ENCODE results near the gene TBCD.

TBCD gene

DNA sequence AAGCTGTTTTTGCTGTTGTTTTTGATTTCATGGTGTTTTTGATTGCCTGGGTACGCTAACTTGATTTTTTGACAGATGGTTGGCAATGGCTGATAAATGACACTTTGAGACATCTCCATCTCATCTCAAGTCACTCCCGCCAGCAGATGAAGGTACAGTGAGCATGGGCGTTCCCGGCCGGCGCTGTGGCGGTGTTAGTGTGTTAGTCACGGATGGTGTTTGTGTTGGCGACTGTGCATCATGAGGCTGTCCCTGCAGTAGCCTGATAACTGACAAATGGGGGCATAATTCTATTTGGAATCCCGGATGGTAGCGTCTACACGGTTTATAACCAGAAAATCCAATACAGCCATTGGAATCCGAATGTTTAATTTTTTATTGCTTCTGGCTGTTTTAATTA lies 169.6 kb downstream of the TBCD start:
- H3K9me3 ChIP-seq, result no peaks in the 10 kb centered on the region
- H3K36me3 ChIP-seq, result peaks cover 71% of the 10 kb centered on the region
- no peaks in the 10 kb centered on the region for H3K27me3 ChIP-seq
- H3K9ac ChIP-seq, result no peak overlapping the region
- no peak overlapping the region for H3K4me2 ChIP-seq
- H3K27ac ChIP-seq, result no peak overlapping the region
- peaks cover 72% of the 10 kb centered on the region for H3K4me1 ChIP-seq
- H4K20me1 ChIP-seq, result peaks cover 53% of the 10 kb centered on the region
- TF ChIP-seq Cebpa-rat (IDR thresholded peaks at IDR 0.05), result no peak
- no peak overlapping the region for H3K4me3 ChIP-seq

DNA sequence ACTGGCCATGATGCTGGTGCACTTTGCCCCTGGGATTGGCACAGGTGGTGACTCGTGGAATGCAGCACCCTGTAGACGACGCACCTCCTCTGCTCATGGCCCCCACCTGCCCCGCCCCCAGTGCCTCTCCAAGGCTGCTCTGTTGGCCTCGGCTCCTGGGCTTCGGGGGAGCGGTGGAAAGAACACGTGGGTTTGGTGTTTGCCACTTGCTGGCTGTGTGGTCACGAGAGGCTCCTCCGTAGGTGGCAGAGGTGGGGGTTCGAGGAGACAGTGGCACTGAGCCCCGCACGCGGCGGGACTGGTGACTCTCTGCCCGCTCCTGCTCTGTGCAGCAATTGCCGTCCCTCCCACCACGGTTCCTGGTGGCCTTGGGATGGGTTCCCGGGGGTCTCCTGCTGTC lies 170.8 kb downstream of the TBCD start:
- no peak overlapping the region for H3K4me3 ChIP-seq
- H3K27ac ChIP-seq, result peak overlapping the region; percentile 73; the same call in 1 of the 2 replicates
- no peak overlapping the region for H3K9ac ChIP-seq
- H3K9me3 ChIP-seq, result no peaks in the 10 kb centered on the region
- TF ChIP-seq Cebpa-rat (IDR thresholded peaks at IDR 0.05), result no peak
- peaks cover 71% of the 10 kb centered on the region for H3K4me1 ChIP-seq
- H4K20me1 ChIP-seq, result peaks cover 44% of the 10 kb centered on the region
- peak overlapping the region; percentile 83 for H3K4me2 ChIP-seq
- no peaks in the 10 kb centered on the region for H3K27me3 ChIP-seq
- peaks cover 83% of the 10 kb centered on the region for H3K36me3 ChIP-seq

DNA sequence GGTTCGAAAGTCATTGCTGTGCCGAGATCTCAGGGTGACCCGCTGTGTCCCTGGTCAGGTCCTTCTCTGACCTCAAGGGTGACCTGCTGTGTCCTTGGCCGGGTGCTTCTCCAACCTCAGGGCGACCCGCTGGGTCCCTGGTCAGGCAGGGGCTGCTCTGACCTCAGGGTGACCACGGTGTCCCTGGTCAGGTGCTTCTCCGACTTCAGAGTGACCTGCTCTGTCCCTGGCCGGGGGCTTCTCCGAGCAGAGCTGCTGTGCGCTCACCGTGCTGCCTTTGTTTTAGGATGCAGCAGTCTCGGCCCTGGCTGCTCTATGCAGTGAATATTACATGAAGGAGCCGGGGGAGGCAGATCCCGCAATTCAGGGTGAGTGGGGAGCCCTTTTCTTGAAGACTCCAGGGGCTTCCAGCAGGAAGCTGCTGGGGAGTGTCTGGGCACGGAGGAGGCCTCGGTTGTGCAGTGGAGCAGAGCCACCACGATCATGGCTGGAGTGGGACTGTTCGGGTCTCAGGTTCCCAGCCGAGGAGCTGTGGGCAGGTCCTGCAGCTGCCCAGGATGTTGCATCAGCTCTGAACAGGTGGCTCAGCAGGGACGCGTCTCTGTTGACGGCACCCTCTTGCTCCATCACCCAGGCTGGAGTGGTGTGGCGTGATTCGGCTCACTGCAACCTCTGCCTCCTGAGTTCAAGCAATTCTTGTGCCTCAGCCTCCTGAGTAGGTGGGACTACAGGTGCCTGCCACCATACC lies 171.7 kb downstream of the TBCD start:
- H3K4me2 ChIP-seq, result peak overlapping the region; percentile 83
- TF ChIP-seq Cebpa-rat (IDR thresholded peaks at IDR 0.05), result peak; percentile 76
- H3K36me3 ChIP-seq, result peaks cover 86% of the 10 kb centered on the region
- peak overlapping the region; percentile 56 for H3K9ac ChIP-seq
- peaks cover 36% of the 10 kb centered on the region for H4K20me1 ChIP-seq
- no peaks in the 10 kb centered on the region for H3K9me3 ChIP-seq
- H3K27ac ChIP-seq, result peak overlapping the region; percentile 73
- no peaks in the 10 kb centered on the region for H3K27me3 ChIP-seq
- no peak overlapping the region for H3K4me3 ChIP-seq
- peaks cover 63% of the 10 kb centered on the region for H3K4me1 ChIP-seq

DNA sequence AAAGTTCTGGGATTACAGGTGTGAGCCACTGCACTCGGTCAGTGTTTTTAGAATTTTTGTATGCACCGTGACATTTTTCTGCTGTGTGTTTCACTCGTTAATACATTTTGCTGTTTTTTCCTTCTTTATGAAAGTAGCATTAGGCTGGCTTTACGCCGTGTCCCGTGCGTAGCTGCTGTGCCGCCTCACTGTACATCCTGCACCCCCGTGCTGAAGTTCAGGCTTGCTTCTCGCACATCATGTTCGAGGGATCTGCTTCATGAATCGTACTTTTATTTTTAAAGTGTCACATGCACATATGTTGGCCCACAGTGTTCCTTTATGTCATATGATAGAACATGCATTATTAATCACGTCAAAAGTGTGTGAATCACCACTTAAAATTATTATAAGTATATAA lies 172.3 kb downstream of the TBCD start:
- Histone ChIP-seq H3K4me3 (no peak overlapping the region), H3K9ac (no peak overlapping the region), H3K27me3 (no peaks in the 10 kb centered on the region), H4K20me1 (peaks cover 36% of the 10 kb centered on the region), H3K36me3 (peaks cover 88% of the 10 kb centered on the region), H3K9me3 (no peaks in the 10 kb centered on the region), H3K27ac (peak overlapping the region; percentile 73), H3K4me1 (peaks cover 60% of the 10 kb centered on the region), H3K4me2 (peak overlapping the region; percentile 83)
- TF ChIP-seq Cebpa-rat (IDR thresholded peaks at IDR 0.05), result no peak

DNA sequence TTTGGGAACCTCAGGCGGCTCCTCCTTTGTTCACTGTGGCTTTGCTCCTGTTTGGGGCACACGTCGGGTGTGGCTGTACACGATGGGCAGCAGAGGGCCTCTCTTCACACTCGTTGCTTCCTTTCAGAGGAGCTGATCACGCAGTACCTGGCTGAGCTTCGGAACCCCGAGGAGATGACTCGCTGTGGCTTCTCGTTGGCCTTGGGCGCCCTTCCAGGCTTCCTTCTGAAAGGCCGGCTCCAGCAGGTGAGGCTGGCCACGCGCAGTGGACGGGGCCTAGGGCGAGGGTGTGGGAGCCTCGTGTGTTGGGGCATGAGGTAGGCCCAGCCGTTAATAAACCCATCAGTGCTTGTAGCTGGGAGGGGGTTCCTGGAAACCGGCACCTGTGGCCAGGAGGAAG lies 172.9 kb downstream of the TBCD start:
- Histone ChIP-seq H3K27ac (peak overlapping the region; percentile 47; the same call in 1 of the 2 replicates), H3K4me1 (peaks cover 60% of the 10 kb centered on the region), H3K4me3 (no peak overlapping the region), H3K9me3 (no peaks in the 10 kb centered on the region), H3K36me3 (peaks cover 88% of the 10 kb centered on the region), H3K4me2 (0 out of 2 replicates have a peak overlapping the region, but pooled peaks have one; percentile 7), H3K9ac (0 out of 2 replicates have a peak overlapping the region, but pooled peaks have one; percentile 27), H3K27me3 (no peaks in the 10 kb centered on the region), H4K20me1 (peaks cover 32% of the 10 kb centered on the region)
- no peak for TF ChIP-seq Cebpa-rat (IDR thresholded peaks at IDR 0.05)

DNA sequence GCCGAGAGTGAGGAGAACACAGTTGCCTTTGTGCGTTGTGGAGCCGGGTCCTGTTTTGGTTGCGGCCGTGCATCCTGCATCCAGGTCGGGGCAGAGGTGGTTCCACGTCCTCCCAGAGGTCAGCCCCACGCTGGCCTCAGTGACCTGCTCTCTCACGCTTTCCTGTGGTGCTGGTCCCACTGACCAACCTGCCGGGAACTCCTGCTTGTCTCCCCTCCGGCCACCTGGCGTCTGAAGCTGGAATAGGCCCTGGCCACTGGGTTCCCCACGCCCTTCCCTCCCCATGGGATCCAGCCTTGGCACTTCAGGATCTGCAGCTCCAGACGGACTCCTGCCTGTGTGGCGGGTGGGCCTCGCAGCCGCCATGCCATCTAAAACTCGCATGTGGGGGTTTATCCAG lies 173.5 kb downstream of the TBCD start:
- peaks cover 60% of the 10 kb centered on the region for H3K4me1 ChIP-seq
- H3K4me3 ChIP-seq, result no peak overlapping the region
- TF ChIP-seq Cebpa-rat (IDR thresholded peaks at IDR 0.05), result no peak
- peaks cover 27% of the 10 kb centered on the region for H4K20me1 ChIP-seq
- H3K9ac ChIP-seq, result 0 out of 2 replicates have a peak overlapping the region, but pooled peaks have one; percentile 27
- H3K4me2 ChIP-seq, result 0 out of 2 replicates have a peak overlapping the region, but pooled peaks have one; percentile 7
- H3K36me3 ChIP-seq, result peaks cover 88% of the 10 kb centered on the region
- H3K27me3 ChIP-seq, result no peaks in the 10 kb centered on the region
- no peaks in the 10 kb centered on the region for H3K9me3 ChIP-seq
- H3K27ac ChIP-seq, result 0 out of 2 replicates have a peak overlapping the region, but pooled peaks have one; percentile 47

DNA sequence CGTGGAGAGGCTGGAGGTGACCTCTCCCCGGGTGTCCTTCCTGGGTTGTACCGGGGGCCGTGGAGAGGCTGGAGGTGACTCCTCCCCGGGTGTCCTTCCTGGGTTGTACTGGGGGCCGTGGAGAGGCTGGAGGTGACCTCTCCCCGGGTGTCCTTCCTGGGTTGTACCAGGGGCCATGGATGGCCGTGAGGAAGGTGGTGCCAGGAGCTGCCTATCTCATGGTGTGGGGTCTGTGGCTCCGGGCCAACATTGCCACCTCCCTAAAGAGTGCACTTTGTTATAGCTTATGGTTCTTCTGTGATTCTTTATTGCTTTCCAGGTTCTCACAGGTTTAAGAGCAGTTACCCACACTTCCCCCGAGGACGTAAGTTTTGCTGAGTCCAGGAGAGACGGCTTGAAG lies 174.2 kb downstream of the TBCD start:
- Histone ChIP-seq H3K9me3 (no peaks in the 10 kb centered on the region), H3K27ac (0 out of 2 replicates have a peak overlapping the region, but pooled peaks have one; percentile 18), H3K4me2 (peak overlapping the region; percentile 55), H3K4me1 (peaks cover 60% of the 10 kb centered on the region), H3K4me3 (no peak overlapping the region), H3K9ac (no peak overlapping the region), H3K36me3 (peaks cover 90% of the 10 kb centered on the region), H4K20me1 (peaks cover 27% of the 10 kb centered on the region), H3K27me3 (no peaks in the 10 kb centered on the region)
- no peak for TF ChIP-seq Cebpa-rat (IDR thresholded peaks at IDR 0.05)

DNA sequence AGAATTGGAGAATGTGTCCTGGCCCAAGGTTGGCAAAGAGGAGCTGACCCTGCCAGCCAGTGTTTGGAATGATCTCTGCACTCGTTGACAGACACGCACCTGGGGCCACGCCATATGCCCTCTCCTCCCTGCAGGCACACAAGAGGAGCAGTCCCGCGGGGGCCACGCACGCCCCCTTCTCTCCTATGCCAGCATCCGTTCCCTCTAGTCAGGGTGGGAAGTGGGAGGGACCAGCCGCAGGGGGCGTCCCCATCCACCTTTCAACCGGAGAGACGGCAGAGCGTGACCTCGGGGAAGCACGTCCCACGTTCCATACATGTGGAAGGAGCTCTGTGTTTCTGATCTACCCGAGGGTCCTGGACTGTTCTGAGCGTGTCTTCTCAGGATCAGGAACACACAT lies 174.9 kb downstream of the TBCD start:
- Histone ChIP-seq H3K4me3 (no peak overlapping the region), H3K9ac (no peak overlapping the region), H3K36me3 (peaks cover 90% of the 10 kb centered on the region), H3K27me3 (no peaks in the 10 kb centered on the region), H4K20me1 (peaks cover 32% of the 10 kb centered on the region), H3K4me1 (peaks cover 58% of the 10 kb centered on the region), H3K27ac (no peak overlapping the region), H3K9me3 (no peaks in the 10 kb centered on the region), H3K4me2 (peak overlapping the region; percentile 55)
- no peak for TF ChIP-seq Cebpa-rat (IDR thresholded peaks at IDR 0.05)

DNA sequence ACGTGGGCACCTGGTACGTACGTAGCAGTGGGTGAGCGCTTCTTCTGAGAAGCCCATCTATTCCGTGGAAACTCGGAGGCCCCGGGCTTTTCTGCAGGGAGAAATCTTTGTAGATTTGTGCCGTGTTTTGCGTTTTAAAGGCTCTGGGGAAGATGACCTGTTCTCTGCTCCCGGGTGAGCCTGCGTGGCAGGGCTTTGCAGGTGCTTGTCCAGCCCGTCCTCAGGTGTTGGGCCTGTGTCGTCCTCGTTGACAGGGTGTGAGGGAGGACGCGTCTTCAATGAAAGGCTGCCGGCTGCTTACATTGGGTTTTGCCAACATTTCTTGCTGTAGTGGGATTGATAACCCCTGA lies 175.4 kb downstream of the TBCD start:
- H3K9me3 ChIP-seq, result no peaks in the 10 kb centered on the region
- peaks cover 90% of the 10 kb centered on the region for H3K36me3 ChIP-seq
- no peak overlapping the region for H3K4me2 ChIP-seq
- 0 out of 2 replicates have a peak overlapping the region, but pooled peaks have one; percentile 0 for H3K27ac ChIP-seq
- TF ChIP-seq Cebpa-rat (IDR thresholded peaks at IDR 0.05), result no peak
- no peak overlapping the region for H3K9ac ChIP-seq
- peaks cover 37% of the 10 kb centered on the region for H4K20me1 ChIP-seq
- peaks cover 53% of the 10 kb centered on the region for H3K4me1 ChIP-seq
- no peaks in the 10 kb centered on the region for H3K27me3 ChIP-seq
- no peak overlapping the region for H3K4me3 ChIP-seq
